IMR-90 (cell line): ENCODE results near the gene C1QL1. TPM values are rescaled to one million over a fixed set of nuclear protein-coding genes. Genes with fewer than 3 reads are reported as not detected.

Experiments used
- ATAC-seq: fragments of 200-7000 bp; cut with Tn5 transposase; 2 replicates; pipeline ENCODE4 v1.9.1; 2020; ENCODE audit warnings: low read depth, mild to moderate bottlenecking, moderate library complexity
- BruUV-seq: library from RNA; stranded (reverse); fragments of 400-500 nt; replicated peaks from 2 replicates; lab custom pipeline; 2021; lab: Mats Ljungman, UMichigan
- CTCF ChIA-PET: fragments of 300-600 bp; formaldehyde crosslinking; extraction: SDS; loops from one replicate; lab custom pipeline; 2021; ENCODE audit warnings: antibody characterized with exemption; lab: Yijun Ruan, JAX
- POLR2A ChIA-PET: fragments of 300-600 bp; sonication (Branson Sonifier 250); formaldehyde crosslinking; loops from one replicate; lab custom pipeline; 2022; ENCODE audit warnings: antibody characterized with exemption; ENCODE audit not compliant: unreplicated experiment; lab: Charles Lee
- DNase-seq: peaks from one replicate; pipeline ENCODE4 v3.0.0; 2013
- H2AFZ ChIP-seq: replicated peaks from 2 replicates; pipeline ENCODE3; 2013; ENCODE audit warnings: low read length, mild to moderate bottlenecking; ENCODE audit not compliant: poor library complexity
- H2AK5ac ChIP-seq: 2 replicates; pipeline ENCODE4 v1.6.1; 2013; ENCODE audit warnings: low read depth, low read length, inconsistent platforms
- H2AK9ac ChIP-seq: replicated peaks from 2 replicates; pipeline ENCODE3; 2013; ENCODE audit warnings: mild to moderate bottlenecking, low read depth, low read length, moderate library complexity; ENCODE audit not compliant: poor library complexity
- H2BK120ac ChIP-seq: 2 replicates; pipeline ENCODE4 v1.6.1; 2013; ENCODE audit warnings: low read depth, low read length, inconsistent platforms
- H2BK15ac ChIP-seq: 3 replicates; pipeline ENCODE4 v1.6.1; 2013; ENCODE audit warnings: low read depth, low read length, inconsistent platforms
- H2BK20ac ChIP-seq: 2 replicates; pipeline ENCODE4 v1.6.1; 2013; ENCODE audit warnings: low read depth, mild to moderate bottlenecking, inconsistent platforms, low read length, moderate library complexity
- H2BK5ac ChIP-seq: 2 replicates; pipeline ENCODE4 v1.6.1; 2013; ENCODE audit warnings: mild to moderate bottlenecking, low read depth, low read length, inconsistent platforms; ENCODE audit not compliant: poor library complexity, severe bottlenecking
- H3K14ac ChIP-seq: replicated peaks from 2 replicates; pipeline ENCODE4 v1.6.1; 2013; ENCODE audit warnings: low read depth, low read length, inconsistent platforms
- H3K18ac ChIP-seq: 2 replicates; pipeline ENCODE4 v1.6.1; 2013; ENCODE audit warnings: low read depth, low read length, control low read depth
- H3K23ac ChIP-seq: 2 replicates; pipeline ENCODE4 v1.6.1; 2013; ENCODE audit warnings: low read depth, low read length, inconsistent platforms
- H3K27ac ChIP-seq: 2 replicates; pipeline ENCODE4 v1.5.1; 2013; ENCODE audit warnings: mild to moderate bottlenecking, control low read depth, low read length; ENCODE audit not compliant: insufficient read depth
- H3K27me3 ChIP-seq: 2 replicates; pipeline ENCODE4 v1.6.1; 2013; ENCODE audit warnings: low read length; ENCODE audit not compliant: control insufficient read depth, insufficient read depth
- H3K36me3 ChIP-seq: 2 replicates; pipeline ENCODE4 v1.6.1; 2013; ENCODE audit warnings: low read length, mixed read lengths; ENCODE audit not compliant: control insufficient read depth, insufficient read depth
- H3K4ac ChIP-seq: 2 replicates; pipeline ENCODE4 v1.6.1; 2013; ENCODE audit warnings: low read depth, low read length, inconsistent platforms
- H3K4me1 ChIP-seq: 2 replicates; pipeline ENCODE4 v1.6.1; 2013; ENCODE audit warnings: low read length, mixed read lengths; ENCODE audit not compliant: control insufficient read depth, insufficient read depth
- H3K4me2 ChIP-seq: 2 replicates; pipeline ENCODE4 v1.6.1; 2013; ENCODE audit warnings: low read depth, mild to moderate bottlenecking, control low read depth, low read length, moderate library complexity
- H3K4me3 ChIP-seq: 2 replicates; pipeline ENCODE4 v1.5.1; 2013; ENCODE audit warnings: low read depth, mild to moderate bottlenecking, control low read depth, low read length, moderate library complexity; ENCODE audit not compliant: insufficient read depth
- H3K56ac ChIP-seq: 2 replicates; pipeline ENCODE4 v1.6.1; 2013; ENCODE audit warnings: low read length, inconsistent platforms; ENCODE audit not compliant: insufficient read depth; ENCODE audit errors: extremely low read depth
- H3K79me1 ChIP-seq, 2 experiments: 2 replicates each; pipeline ENCODE4 v1.6.1; 2013; ENCODE audit warnings: low read length in 2 of 2, inconsistent platforms in 1 of 2, low read depth in 1 of 2
- H3K9ac ChIP-seq: 2 replicates; pipeline ENCODE4 v1.6.1; 2013; ENCODE audit warnings: low read depth, low read length, control low read depth
- H3K9me1 ChIP-seq: 2 replicates; pipeline ENCODE4 v1.6.1; 2013; ENCODE audit warnings: low read length, inconsistent platforms; ENCODE audit not compliant: insufficient read depth
- H3K9me3 ChIP-seq: 2 replicates; pipeline ENCODE4 v1.6.1; 2013; ENCODE audit warnings: low read length; ENCODE audit not compliant: control insufficient read depth, insufficient read depth
- H4K20me1 ChIP-seq: 2 replicates; pipeline ENCODE4 v1.6.1; 2013; ENCODE audit warnings: low read length, inconsistent platforms; ENCODE audit not compliant: insufficient read depth
- H4K5ac ChIP-seq: 2 replicates; pipeline ENCODE4 v1.6.1; 2013; ENCODE audit warnings: mild to moderate bottlenecking, low read depth, low read length, control low read depth
- H4K8ac ChIP-seq, 2 experiments: 2 replicates each; pipeline ENCODE4 v1.6.1; 2013; ENCODE audit warnings: low read depth in 2 of 2, low read length in 2 of 2, control low read depth in 1 of 2, inconsistent platforms in 1 of 2
- H4K91ac ChIP-seq: 2 replicates; pipeline ENCODE4 v1.6.1; 2013; ENCODE audit warnings: low read depth, low read length, inconsistent platforms; ENCODE audit not compliant: insufficient read depth
- MAFK ChIP-seq: IDR thresholded peaks from 2 replicates; pipeline ENCODE4 v1.6.1; 2012; ENCODE audit warnings: low read depth, low read length, improper control_type of control experiment
- WGBS, 2 experiments: methylation state at CpG; one replicate each; pipeline versions ENCODE4 v1.1.5 to v1.1.7; 2013; ENCODE audit warnings: missing lambda C conversion rate in 2 of 2; ENCODE audit not compliant: insufficient read length in 1 of 2; ENCODE audit errors: extremely low coverage in 2 of 2; 5-methylcytosine and 5-hydroxymethylcytosine counted together
- dilution Hi-C: fragments of 300-500 bp; cut with HindIII; formaldehyde crosslinking; loops from one replicate; pipeline ENCODE4 v1.14.3; 2018; ENCODE audit warnings: low sequenced_read_pairs; ENCODE audit not compliant: unreplicated experiment
- in situ Hi-C: fragments of 300-500 bp; cut with MboI; formaldehyde crosslinking; loops from 3 replicates; pipeline ENCODE4 v1.14.3; 2019; ENCODE audit warnings: low sequenced_read_pairs, inconsistent platforms, mixed read lengths
- intact Hi-C: fragments of 100-400 bp; cut with micrococcal nuclease; formaldehyde crosslinking; loops from 2 replicates; pipeline ENCODE4 v1.10.0; 2022
- polyA plus RNA-seq, 3 experiments: library from polyadenylated mRNA; depleted of rRNA; stranded (reverse); fragments of >200 nt; gene quantifications; 2 replicates each; pipeline ENCODE4 v1.2.3, GENCODE V29; 2012; ENCODE audit warnings: low replicate concordance in 1 of 3
- total RNA-seq: library from RNA; depleted of rRNA; stranded (reverse); fragments of >200 nt; gene quantifications from 2 replicates; pipeline ENCODE4 v1.2.3, GENCODE V29; 2012
- TF ChIP-seq, protein P1 (sequence below): fragments of 150-350 bp; IDR thresholded peaks from 2 replicates; pipeline ENCODE4 v1.6.1; 2017; ENCODE audit warnings: mild to moderate bottlenecking, antibody characterized with exemption, low read length, low read depth

The C1QL1 gene
- total and polyA plus RNA-seq, 2 of the 4 experiments (the other 2 are of a cell fraction): 0.18 to 0.84 TPM

DNA sequence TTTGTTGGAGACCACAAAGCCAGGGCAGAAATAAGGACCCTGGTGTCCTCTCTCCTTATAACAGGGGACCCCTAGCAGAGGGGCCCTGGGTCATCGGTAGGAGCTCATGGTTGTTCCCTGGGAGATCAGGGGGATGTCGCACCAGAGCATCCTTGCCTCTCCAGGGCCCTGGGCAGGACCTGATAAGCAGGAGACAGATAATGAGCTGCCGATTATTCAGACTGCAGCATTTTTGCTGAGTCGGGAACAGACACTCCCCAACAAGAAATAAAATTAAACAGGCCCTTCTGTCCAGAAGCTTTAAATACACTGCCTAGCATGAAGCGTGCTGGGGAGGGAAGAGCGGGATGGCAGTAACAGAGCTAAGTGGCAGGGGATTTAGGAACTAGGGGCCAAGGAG, 37.4 kb downstream of the C1QL1 start:
- no peak overlapping the region for H3K4ac ChIP-seq
- H3K14ac ChIP-seq: no peak overlapping the region
- TF ChIP-seq MAFK: peak; percentile 79
- TF ChIP-seq, protein P1, sequence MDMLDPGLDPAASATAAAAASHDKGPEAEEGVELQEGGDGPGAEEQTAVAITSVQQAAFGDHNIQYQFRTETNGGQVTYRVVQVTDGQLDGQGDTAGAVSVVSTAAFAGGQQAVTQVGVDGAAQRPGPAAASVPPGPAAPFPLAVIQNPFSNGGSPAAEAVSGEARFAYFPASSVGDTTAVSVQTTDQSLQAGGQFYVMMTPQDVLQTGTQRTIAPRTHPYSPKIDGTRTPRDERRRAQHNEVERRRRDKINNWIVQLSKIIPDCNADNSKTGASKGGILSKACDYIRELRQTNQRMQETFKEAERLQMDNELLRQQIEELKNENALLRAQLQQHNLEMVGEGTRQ: no peak
- intact Hi-C loops (no loop called here), dilution Hi-C loops (no loop called here), in situ Hi-C loops (no loop called here)
- H2AK9ac ChIP-seq: no peak overlapping the region
- no peak overlapping the region for H2BK5ac ChIP-seq
- peaks cover 10 to 25% of the 10 kb centered on the region in 2 experiments for H3K79me1 ChIP-seq
- H3K4me1 ChIP-seq: no peaks in the 10 kb centered on the region
- no peak overlapping the region for H3K18ac ChIP-seq
- H3K9ac ChIP-seq: no peak overlapping the region
- no peak overlapping the region for H4K8ac ChIP-seq
- no peak overlapping the region for H2AK5ac ChIP-seq
- H3K23ac ChIP-seq: no peak overlapping the region
- no peak overlapping the region for H4K5ac ChIP-seq
- no TSS peak for BruUV-seq
- H3K27ac ChIP-seq: no peak overlapping the region
- POLR2A ChIA-PET: no interaction called here
- H3K4me3 ChIP-seq: no peak overlapping the region
- H3K36me3 ChIP-seq: peaks cover 12% of the 10 kb centered on the region
- no peak overlapping the region for H4K91ac ChIP-seq
- CTCF ChIA-PET: interaction anchor here (1.0 to 1.3 kb wide), 3 partner anchors 9 to 92 kb away, joined by 3 to 7 read pairs (median 3); no protein-coding TSS in a partner anchor
- H3K56ac ChIP-seq: no peak overlapping the region
- ATAC-seq: no peak
- H3K9me3 ChIP-seq: no peaks in the 10 kb centered on the region
- no peak overlapping the region for H2BK20ac ChIP-seq
- H3K9me1 ChIP-seq: no peaks in the 10 kb centered on the region
- no peak for DNase-seq
- 83% methylated on average over 1 of the region's 6 CpGs; no CpG with 5 or more reads in 1 of the 2 experiments for WGBS, 2 experiments
- no peak overlapping the region for H2BK120ac ChIP-seq
- no peak overlapping the region for H2AFZ ChIP-seq
- no peaks in the 10 kb centered on the region for H3K27me3 ChIP-seq
- no peaks in the 10 kb centered on the region for H4K20me1 ChIP-seq
- H2BK15ac ChIP-seq: no peak overlapping the region
- H3K4me2 ChIP-seq: no peak overlapping the region
